ENCODE data around the gene HIPK2.

HIPK2 gene

DNA sequence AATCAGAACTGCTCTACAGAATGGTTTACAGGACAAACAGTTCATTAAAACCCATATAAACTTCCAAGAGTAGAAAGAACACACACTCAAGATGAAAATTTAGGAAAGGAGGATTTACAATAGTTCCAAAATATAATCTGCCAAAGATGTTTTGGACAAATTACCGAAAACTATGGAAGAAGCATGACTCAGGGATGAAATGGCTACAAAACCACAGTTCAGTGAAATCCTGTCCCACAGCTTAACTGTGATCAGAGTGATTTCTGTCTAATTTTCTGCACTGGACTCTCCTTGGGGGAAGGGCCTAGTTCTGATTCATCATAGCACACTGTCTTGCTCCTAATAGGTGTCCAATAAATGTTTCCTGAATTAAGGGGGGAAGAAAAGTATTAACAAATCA lies 82.2 kb downstream of the HIPK2 start:
- Histone ChIP-seq H3K27me3 (replicated peaks) (no peaks in the 10 kb centered on the region), H3K27ac (peak overlapping the region; percentile 18), H3K4me3 (ENCODE audit: low read depth, low read length) (no peak overlapping the region), H3K36me3 (replicated peaks) (peaks cover 9% of the 10 kb centered on the region)
- in situ Hi-C loops (cut with HindIII; ENCODE audit: low pct_ligation_motif_present, low sequenced_read_pairs): no loop called here
- TF ChIP-seq CTCF (IDR thresholded peaks at IDR 0.05; ENCODE audit: low read depth, low read length, missing control alignments): no peak
- DNase-seq: no peak

DNA sequence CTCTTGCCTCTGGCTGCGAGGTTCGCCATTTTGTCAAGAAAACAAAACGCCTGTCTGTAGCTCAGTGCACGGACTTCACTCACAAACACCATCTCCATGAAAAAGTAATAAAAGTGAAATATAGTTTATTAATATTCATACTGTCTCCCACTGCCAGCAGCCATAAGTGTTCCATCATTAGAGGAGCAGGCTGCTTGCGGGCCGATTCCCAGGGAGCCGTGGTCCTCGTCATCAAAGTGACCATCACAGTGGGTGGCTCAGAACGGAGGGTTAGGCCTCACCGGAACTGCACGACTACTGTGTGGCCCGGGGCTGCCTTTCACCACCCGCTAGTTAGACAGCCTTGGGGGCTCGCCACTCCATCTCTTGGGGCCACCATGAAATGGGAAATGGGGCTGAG lies 82.7 kb downstream of the HIPK2 start:
- H3K36me3 ChIP-seq (replicated peaks): peaks cover 9% of the 10 kb centered on the region
- no peaks in the 10 kb centered on the region for H3K27me3 ChIP-seq (replicated peaks)
- in situ Hi-C loops (cut with HindIII; ENCODE audit: low pct_ligation_motif_present, low sequenced_read_pairs): no loop called here
- no peak overlapping the region for H3K4me3 ChIP-seq (ENCODE audit: low read depth, low read length)
- no peak for TF ChIP-seq CTCF (IDR thresholded peaks at IDR 0.05; ENCODE audit: low read depth, low read length, missing control alignments)
- peak overlapping the region; percentile 18 for H3K27ac ChIP-seq
- no peak for DNase-seq

DNA sequence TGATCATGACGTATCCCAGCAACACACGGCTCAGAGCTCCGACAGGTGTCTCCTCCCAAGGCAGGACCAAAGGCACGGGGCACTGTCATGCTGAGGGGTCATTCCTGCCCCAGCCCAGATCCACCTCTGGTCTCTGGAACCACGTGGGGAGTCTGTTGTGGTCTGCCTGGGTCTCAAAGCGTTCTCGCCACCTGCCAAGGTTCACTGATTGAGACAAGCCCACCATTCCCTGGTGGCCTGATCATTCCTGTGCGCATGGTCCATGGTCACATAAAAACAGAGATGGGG lies 83.5 kb downstream of the HIPK2 start:
- H3K27ac ChIP-seq: no peak overlapping the region
- DNase-seq: no peak
- H3K27me3 ChIP-seq (replicated peaks): no peaks in the 10 kb centered on the region
- H3K4me3 ChIP-seq (ENCODE audit: low read depth, low read length): no peak overlapping the region
- peaks cover 9% of the 10 kb centered on the region for H3K36me3 ChIP-seq (replicated peaks)
- in situ Hi-C loops (cut with HindIII; ENCODE audit: low pct_ligation_motif_present, low sequenced_read_pairs): no loop called here
- no peak for TF ChIP-seq CTCF (IDR thresholded peaks at IDR 0.05; ENCODE audit: low read depth, low read length, missing control alignments)

- in situ Hi-C loops (cut with HindIII; ENCODE audit: low pct_ligation_motif_present, low sequenced_read_pairs): no loop called here
- H3K36me3 ChIP-seq (replicated peaks): peaks cover 9% of the 10 kb centered on the region
- TF ChIP-seq CTCF (IDR thresholded peaks at IDR 0.05; ENCODE audit: low read depth, low read length, missing control alignments): no peak
- no peak overlapping the region for H3K4me3 ChIP-seq (ENCODE audit: low read depth, low read length)
- no peak for DNase-seq
- no peak overlapping the region for H3K27ac ChIP-seq
- no peaks in the 10 kb centered on the region for H3K27me3 ChIP-seq (replicated peaks)
Measured at GRCh38 chr7:139693651-139694388, 84.0 kb downstream of the HIPK2 start.

DNA sequence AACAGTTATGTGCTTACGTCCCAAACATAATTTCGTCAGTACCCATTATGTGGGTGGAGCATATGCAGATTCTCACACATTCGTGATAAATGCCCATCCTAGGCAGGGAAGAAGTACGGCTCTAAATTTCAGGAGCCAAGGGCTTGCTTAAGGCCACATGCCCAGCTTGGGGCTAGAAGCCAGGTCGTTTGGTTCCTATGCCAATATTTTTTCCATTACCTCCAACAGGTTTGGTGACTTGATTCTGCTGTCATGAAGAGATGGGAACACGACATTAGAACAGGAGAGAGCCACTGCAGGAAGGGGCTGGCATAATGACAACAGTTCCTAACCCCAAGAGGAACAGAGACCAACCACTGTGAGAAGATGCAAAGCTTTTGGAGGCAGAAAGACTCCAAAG lies 85.1 kb downstream of the HIPK2 start:
- Histone ChIP-seq H3K4me3 (ENCODE audit: low read depth, low read length) (no peak overlapping the region), H3K27me3 (replicated peaks) (no peaks in the 10 kb centered on the region), H3K36me3 (replicated peaks) (peaks cover 4% of the 10 kb centered on the region), H3K27ac (no peak overlapping the region)
- no peak for DNase-seq
- no peak for TF ChIP-seq CTCF (IDR thresholded peaks at IDR 0.05; ENCODE audit: low read depth, low read length, missing control alignments)
- in situ Hi-C loops (cut with HindIII; ENCODE audit: low pct_ligation_motif_present, low sequenced_read_pairs): no loop called here

DNA sequence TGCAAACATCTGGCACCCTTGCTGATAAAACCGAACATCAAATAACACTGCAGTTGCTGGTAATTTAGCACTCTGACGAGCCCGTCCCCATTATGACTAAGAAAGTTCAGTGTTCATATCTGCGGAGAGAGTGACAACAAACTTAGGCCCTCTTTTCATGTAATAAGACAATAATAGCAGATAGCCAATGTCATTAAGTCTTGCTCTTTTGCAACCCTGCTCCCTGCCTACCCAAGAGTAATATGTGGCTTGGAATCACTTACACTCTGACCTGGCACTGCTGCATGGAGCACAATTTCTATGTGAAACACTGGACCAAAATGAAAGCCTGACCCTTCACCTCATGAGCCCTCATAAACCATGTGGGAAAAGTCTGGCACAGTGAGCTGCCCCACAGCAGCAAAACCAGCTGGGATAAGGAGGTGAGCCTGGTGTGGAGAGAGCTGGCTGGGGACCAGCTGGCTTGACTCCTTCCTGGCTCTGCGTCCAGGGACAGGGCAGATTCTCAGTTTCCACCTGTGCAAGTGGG lies 86.5 kb downstream of the HIPK2 start:
- H3K27me3 ChIP-seq (replicated peaks): no peaks in the 10 kb centered on the region
- H3K4me3 ChIP-seq (ENCODE audit: low read depth, low read length): no peak overlapping the region
- in situ Hi-C loops (cut with HindIII; ENCODE audit: low pct_ligation_motif_present, low sequenced_read_pairs): no loop called here
- DNase-seq: no peak
- no peak overlapping the region for H3K27ac ChIP-seq
- H3K36me3 ChIP-seq (replicated peaks): peaks cover 4% of the 10 kb centered on the region
- no peak for TF ChIP-seq CTCF (IDR thresholded peaks at IDR 0.05; ENCODE audit: low read depth, low read length, missing control alignments)
